Fibroblast of villous mesenchyme (primary cell): ENCODE data around the gene PCGF2. TPM values are rescaled to one million over a fixed set of nuclear protein-coding genes. Genes with fewer than 3 reads are reported as not detected.

Experiments
- DNase-seq: peaks from one replicate; pipeline ENCODE4 v3.0.0-alpha.2; 2010; ENCODE audit warnings: low read depth
- H3K4me3 ChIP-seq: 2 replicates; pipeline ENCODE4 v1.5.1; 2011; ENCODE audit warnings: low read depth, mild to moderate bottlenecking, low read length
- total RNA-seq: library from RNA; depleted of rRNA; stranded (reverse); fragments of >200 nt; gene quantifications from 2 replicates; pipeline ENCODE4 v1.2.3, GENCODE V29; 2012
- TF ChIP-seq, protein P1 (sequence below): IDR thresholded peaks from 2 replicates; pipeline ENCODE4 v1.5.1; 2012; ENCODE audit warnings: low read depth, mild to moderate bottlenecking, low read length; ENCODE audit not compliant: insufficient read depth

PCGF2 gene
- total RNA-seq, 1 donor, result 7.8 TPM

DNA sequence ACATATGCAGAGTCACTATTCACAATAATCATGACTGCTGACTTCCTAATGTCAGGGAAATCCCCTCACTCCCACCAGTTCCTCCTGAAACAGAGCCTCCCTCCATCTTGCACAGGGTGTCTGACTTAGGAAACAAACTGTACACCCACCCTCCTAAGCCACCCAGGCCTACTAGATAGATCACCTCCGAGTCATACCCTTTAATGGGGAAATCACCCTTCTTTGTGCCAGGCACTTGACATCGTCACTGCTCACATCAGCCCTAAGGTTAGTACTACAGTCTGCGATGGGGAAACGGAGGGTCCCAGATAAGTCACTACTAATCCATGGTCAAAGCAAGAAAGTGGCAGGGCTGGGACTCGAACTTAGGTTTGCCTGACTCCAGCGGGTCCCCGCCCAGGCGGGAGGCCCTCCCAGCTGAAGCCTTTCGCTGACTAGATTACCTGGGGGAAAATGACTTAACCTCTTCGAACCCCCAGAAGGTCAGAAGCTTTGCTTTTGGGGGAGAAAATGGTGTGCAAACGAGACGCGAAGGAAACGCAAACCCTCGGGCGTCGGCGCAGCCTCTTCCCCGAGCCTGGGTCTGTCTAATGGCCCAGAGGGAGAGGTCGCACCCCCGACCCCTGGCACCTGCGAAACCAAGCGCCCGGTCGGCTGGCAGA is 46.5 kb downstream of the PCGF2 start:
- TF ChIP-seq, protein P1, sequence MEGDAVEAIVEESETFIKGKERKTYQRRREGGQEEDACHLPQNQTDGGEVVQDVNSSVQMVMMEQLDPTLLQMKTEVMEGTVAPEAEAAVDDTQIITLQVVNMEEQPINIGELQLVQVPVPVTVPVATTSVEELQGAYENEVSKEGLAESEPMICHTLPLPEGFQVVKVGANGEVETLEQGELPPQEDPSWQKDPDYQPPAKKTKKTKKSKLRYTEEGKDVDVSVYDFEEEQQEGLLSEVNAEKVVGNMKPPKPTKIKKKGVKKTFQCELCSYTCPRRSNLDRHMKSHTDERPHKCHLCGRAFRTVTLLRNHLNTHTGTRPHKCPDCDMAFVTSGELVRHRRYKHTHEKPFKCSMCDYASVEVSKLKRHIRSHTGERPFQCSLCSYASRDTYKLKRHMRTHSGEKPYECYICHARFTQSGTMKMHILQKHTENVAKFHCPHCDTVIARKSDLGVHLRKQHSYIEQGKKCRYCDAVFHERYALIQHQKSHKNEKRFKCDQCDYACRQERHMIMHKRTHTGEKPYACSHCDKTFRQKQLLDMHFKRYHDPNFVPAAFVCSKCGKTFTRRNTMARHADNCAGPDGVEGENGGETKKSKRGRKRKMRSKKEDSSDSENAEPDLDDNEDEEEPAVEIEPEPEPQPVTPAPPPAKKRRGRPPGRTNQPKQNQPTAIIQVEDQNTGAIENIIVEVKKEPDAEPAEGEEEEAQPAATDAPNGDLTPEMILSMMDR, result no peak
- H3K4me3 ChIP-seq, result peak overlapping the region; percentile 78
- peak; percentile 13 for DNase-seq

- no peak overlapping the region for H3K4me3 ChIP-seq
- TF ChIP-seq, protein P1, result no peak
These were observed 49.4 kb downstream of the PCGF2 start for GRCh38 chr17:38698760-38699159.

DNA sequence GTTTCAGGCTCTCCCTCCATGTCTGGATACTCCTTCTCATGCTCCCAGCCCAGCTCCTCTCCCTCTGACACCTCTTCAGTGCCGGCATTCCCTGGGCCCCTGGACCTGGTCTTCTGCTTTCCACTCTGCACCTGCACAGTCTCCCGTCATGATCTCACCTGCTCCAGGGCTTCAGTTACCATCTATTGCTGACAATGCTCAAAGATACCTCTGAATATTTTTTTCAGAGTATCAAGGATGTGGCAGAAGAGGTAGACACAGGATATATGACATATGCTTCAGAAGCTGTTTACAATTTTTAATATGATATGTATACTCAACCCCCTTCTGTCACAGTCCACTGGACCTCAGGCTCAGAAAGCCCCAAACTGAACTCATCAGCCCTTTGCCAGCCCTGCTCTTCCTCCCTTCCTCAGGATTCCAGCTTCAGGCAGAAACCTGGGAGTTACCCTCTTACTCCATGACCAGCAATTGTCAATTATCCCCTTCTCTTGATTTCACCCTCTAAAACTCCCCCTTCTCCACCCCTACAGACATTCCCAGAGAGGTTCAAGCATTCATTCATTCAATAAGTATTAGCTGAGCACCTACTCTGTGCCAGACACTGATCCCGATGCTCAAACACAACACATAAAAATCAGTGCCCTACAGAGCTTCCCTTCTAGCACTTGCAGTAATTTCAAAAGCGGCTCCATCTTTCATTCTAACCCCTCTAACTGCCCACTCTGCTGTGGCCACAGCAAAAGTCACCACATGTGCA is 50.9 kb downstream of the PCGF2 start:
- DNase-seq, result no peak
- TF ChIP-seq, protein P1, result no peak
- H3K4me3 ChIP-seq, result no peak overlapping the region

More at GRCh38 chr17:38698760-38699159, 49.4 kb downstream of the PCGF2 start:
- DNase-seq, result no peak

DNA sequence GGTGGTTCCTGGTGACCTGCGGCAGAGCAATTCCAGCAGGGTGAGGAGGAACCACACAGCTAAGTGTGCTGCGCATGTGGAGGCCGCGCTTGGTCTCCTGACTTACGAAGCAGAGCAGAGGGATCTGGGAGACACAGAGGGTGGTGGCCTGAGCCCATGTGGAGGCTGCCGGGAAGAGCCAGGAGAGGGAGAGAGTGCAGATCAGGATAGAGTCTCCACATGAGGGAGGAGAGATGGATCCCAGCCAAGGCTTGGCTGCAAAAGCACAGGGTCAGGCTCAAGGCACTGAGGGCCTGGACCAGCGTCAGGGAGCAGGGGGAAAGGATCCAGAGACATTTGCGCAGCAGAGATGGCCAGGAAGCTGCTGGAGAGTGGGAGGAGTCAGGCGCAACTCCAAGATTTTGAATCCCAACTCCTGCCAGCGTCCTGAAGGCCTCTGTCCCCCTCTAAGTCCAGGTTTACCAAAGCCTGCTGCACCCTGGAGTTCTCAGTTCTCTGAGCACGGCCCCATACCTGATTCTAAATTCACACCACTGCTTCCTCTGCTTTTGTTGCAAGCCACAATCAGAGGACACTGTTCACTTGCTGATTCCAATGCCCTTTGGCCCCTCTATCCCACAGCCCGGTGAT is 54.3 kb downstream of the PCGF2 start:
- DNase-seq, result peak; percentile 86
- TF ChIP-seq, protein P1, result no peak
- no peak overlapping the region for H3K4me3 ChIP-seq

GRCh38 chr17:38691154-38691553 is 57.0 kb downstream of the PCGF2 start:
- TF ChIP-seq, protein P1, result no peak
- no peak overlapping the region for H3K4me3 ChIP-seq
- no peak for DNase-seq

DNA sequence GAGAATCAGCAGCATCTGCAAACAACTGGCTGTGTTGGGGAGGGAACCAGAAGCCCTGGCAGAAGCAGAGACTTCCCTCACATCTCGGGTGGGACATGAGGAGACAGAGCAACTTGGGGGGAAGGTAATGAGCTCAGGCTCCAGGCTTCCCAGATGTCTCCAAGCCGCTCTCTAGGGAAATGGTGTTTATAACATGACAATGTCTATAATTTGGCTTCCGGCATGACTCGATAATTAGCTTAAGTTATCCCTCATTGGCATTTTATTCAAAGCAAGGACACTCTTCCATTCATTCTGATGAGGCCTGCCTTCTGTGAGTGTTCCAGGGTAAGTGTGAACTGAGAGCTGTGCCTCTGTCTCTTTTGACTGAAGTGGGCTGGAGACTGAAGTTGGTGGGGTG is 57.8 kb downstream of the PCGF2 start:
- no peak for DNase-seq
- TF ChIP-seq, protein P1, result no peak
- no peak overlapping the region for H3K4me3 ChIP-seq
